Esophagus squamous epithelium (tissue), 4 donors: ENCODE results near the gene CCNJL.

Source experiments
- POLR2A ChIP-seq, 4 donors: fragments of 450-650 bp; IDR thresholded peaks; one replicate each; pipeline ENCODE4 v1.6.1; 2017; ENCODE audit warnings: antibody characterized with exemption in 4 of 4, mild to moderate bottlenecking in 4 of 4, moderate library complexity in 3 of 4
- TF ChIP-seq, protein P1 (sequence below), 6 experiments: fragments of 450-650 bp in 4 of 6; fragments of 200-600 bp in 2 of 6; sonication (generic) in 2 of 6; IDR thresholded peaks; one replicate each; pipeline ENCODE4 v1.5.1; 2016 to 2019; ENCODE audit warnings: antibody characterized with exemption in 6 of 6, mild to moderate bottlenecking in 4 of 6, moderate library complexity in 4 of 6

GRCh38 chr5:160251406-160252155, 60.8 kb downstream of the CCNJL start:
- TF ChIP-seq POLR2A (IDR thresholded peaks at IDR 0.05) = no peak
- TF ChIP-seq, protein P1, sequence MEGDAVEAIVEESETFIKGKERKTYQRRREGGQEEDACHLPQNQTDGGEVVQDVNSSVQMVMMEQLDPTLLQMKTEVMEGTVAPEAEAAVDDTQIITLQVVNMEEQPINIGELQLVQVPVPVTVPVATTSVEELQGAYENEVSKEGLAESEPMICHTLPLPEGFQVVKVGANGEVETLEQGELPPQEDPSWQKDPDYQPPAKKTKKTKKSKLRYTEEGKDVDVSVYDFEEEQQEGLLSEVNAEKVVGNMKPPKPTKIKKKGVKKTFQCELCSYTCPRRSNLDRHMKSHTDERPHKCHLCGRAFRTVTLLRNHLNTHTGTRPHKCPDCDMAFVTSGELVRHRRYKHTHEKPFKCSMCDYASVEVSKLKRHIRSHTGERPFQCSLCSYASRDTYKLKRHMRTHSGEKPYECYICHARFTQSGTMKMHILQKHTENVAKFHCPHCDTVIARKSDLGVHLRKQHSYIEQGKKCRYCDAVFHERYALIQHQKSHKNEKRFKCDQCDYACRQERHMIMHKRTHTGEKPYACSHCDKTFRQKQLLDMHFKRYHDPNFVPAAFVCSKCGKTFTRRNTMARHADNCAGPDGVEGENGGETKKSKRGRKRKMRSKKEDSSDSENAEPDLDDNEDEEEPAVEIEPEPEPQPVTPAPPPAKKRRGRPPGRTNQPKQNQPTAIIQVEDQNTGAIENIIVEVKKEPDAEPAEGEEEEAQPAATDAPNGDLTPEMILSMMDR (IDR thresholded peaks at IDR 0.05) = no peak
